Stimulated activated naive CD4-positive, alpha-beta T cell (primary cell): Measurements from ENCODE around the gene KIF23.

Experiments
- DNase-seq, 6 experiments: peaks; one replicate each; lab custom pipeline; 2025; lab: John Stamatoyannopoulos, UW

KIF23 gene

DNA sequence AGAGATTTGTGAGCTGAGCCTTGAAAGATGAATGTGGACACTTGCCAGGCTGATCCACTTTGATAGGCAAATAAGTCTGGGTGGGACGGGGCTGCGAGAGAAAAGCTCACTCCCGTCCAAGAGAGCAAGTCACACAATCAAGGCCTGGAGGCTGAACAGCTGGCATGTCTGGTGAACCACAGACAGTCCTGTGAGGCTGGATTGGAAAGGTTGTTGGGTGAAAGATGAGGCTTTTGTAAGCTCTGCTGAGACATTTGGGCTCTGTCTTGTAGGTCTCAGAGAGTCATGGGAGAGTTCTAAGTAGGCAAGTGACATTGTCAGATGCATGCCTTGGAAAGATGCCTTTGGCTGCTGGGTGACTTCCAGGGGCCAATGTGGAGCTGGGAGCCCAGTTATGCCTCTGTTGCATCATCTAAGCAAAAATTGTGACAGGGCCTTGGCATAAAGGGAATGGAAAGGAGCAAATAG lies 76.9 kb downstream of the KIF23 start:
- DNase-seq, result no peak

DNA sequence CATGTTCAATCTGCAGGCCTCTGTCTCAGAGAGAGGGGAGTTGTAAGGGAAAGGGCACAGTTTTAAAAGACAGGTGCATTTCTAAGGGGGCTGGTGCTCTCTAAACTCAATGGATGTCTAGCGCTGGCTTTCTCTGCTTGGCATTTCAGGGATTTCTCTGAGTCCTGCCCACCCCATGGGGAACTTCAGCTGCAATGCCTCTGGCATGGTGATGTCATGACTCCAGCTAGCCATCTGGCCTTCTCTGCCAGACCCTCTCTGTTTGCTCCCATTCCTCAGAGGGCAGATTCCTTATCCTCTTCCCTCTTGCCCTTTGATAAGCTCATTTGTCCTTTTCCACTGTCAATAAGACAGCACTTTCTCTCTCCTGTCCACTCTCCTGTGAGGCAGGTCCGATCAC lies 79.3 kb downstream of the KIF23 start:
- DNase-seq, result no peak

DNA sequence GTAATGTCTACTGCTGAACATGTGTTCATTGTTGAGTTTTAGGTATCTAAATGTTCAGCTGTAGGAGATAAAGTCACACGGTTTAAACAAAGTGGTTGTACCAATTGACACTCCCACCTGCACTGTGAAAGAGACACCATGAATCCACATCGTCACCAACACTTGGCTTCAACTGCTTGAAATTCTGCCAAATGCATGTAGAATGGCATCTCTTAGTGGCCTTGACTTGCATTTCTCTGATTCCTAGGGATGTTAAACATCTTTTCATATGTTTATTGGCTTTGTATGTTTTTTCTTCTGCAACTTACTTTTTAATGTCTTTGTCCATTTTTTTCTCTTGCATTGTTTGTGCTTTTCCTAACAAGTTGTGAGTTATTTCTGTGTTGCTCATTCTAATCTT lies 81.9 kb downstream of the KIF23 start:
- DNase-seq, result no peak

DNA sequence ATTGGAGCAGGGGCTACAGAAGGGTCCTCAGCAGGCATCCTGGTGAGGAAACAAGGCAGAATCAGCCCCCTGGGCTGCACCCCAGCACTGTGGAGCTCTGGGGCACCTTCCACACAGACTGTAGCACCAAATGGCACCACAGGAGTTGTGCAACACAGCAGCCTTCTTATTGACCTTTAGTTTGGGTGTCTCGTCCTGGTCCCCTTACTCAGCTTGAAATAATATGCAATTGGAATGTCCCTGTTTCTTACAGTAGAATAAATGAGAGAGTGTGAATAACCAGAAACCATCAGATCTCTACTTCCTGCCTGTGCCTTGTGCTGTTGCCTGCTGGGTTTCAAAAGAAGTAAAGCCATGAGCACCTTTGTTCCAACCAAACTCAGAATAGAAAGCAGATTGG lies 82.9 kb downstream of the KIF23 start:
- no peak for DNase-seq

DNA sequence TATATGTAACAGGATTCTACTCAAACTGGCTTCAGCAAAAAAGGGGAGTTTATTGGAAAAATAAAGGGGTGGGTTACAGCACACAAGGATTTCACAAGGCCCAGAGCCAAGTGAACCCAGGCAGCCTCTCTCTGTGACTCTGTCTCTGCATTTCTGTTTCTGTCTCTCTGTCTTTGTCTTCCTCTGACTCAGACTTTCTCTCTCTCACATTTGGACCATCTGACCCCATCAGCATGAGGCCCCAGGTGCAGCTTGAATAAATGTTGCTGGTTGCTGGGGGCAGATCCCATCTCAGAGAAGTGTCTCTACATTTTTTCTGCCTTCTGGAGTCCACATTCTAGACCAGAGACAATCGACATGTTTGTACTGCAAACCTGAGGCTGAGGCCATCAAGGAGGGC lies 83.5 kb downstream of the KIF23 start:
- no peak for DNase-seq
